ENCODE data around the gene EVC. TPM values are rescaled to one million over a fixed set of nuclear protein-coding genes. Genes with fewer than 3 reads are reported as not detected.

Gene EVC
- total RNA-seq, 1 experiment from 2014 or later: 17.3 TPM

- H3K36me3 ChIP-seq (ENCODE audit: insufficient read depth, low read length, poor library complexity, severe bottlenecking): peaks cover 26% of the 10 kb centered on the region
- CTCF ChIA-PET: no interaction called here
Observed at GRCh38 chr4:5842456-5842855, 131.5 kb downstream of the EVC start.

GRCh38 chr4:5843573-5844530 lies 132.9 kb downstream of the EVC start:
- ChIA-PET POLR2A (ENCODE audit: low non-redundant PET) (no interaction called here), CTCF (no interaction called here)

More at GRCh38 chr4:5842456-5842855, 131.5 kb downstream of the EVC start:
- TF ChIP-seq EZH2 (IDR thresholded peaks at IDR 0.05; ENCODE audit: borderline replicate concordance, low read depth, low read length, poor library complexity, severe bottlenecking) (no peak), CTCF (conservative IDR thresholded peaks at IDR 0.05; ENCODE audit: low read depth, low read length) (no peak)
- DNase-seq (ENCODE audit: low spot score): no peak
- no peak overlapping the region for H3K27ac ChIP-seq (ENCODE audit: low read depth, low read length, poor library complexity, severe bottlenecking)
- no peak overlapping the region for H3K4me3 ChIP-seq (ENCODE audit: low read depth, low read length, poor library complexity, severe bottlenecking)
- POLR2A ChIA-PET (ENCODE audit: low non-redundant PET): no interaction called here
- BruUV-seq (replicated peaks): no TSS peak
- no peaks in the 10 kb centered on the region for H3K9me3 ChIP-seq (ENCODE audit: low read depth, low read length, poor library complexity, severe bottlenecking)
- intact Hi-C loops (cut with micrococcal nuclease; ENCODE audit: unreplicated experiment): no loop called here
- no peaks in the 10 kb centered on the region for H3K4me1 ChIP-seq (ENCODE audit: insufficient read depth, low read length, poor library complexity, severe bottlenecking)
- no peaks in the 10 kb centered on the region for H3K27me3 ChIP-seq (replicated peaks; ENCODE audit: insufficient read depth, low read depth, low read length, poor library complexity)

More at GRCh38 chr4:5843573-5844530, 132.9 kb downstream of the EVC start:
- no peak for DNase-seq (ENCODE audit: low spot score)
- no TSS peak for BruUV-seq (replicated peaks)
- no peak for TF ChIP-seq EZH2 (IDR thresholded peaks at IDR 0.05; ENCODE audit: borderline replicate concordance, low read depth, low read length, poor library complexity, severe bottlenecking)
- no peak for TF ChIP-seq CTCF (conservative IDR thresholded peaks at IDR 0.05; ENCODE audit: low read depth, low read length)
- Histone ChIP-seq H3K9me3 (ENCODE audit: low read depth, low read length, poor library complexity, severe bottlenecking) (no peaks in the 10 kb centered on the region), H3K36me3 (ENCODE audit: insufficient read depth, low read length, poor library complexity, severe bottlenecking) (peaks cover 36% of the 10 kb centered on the region), H3K27me3 (replicated peaks; ENCODE audit: insufficient read depth, low read depth, low read length, poor library complexity) (no peaks in the 10 kb centered on the region), H3K27ac (ENCODE audit: low read depth, low read length, poor library complexity, severe bottlenecking) (no peak overlapping the region), H3K4me3 (ENCODE audit: low read depth, low read length, poor library complexity, severe bottlenecking) (no peak overlapping the region), H3K4me1 (ENCODE audit: insufficient read depth, low read length, poor library complexity, severe bottlenecking) (no peaks in the 10 kb centered on the region)
- intact Hi-C loops (cut with micrococcal nuclease; ENCODE audit: unreplicated experiment): no loop called here
